NCI-H345 treated with DMSO at 0.1 percent for 48 hours (cell line): ENCODE data around the gene PSMD1.
A peak's percentile ranks its signal among the peaks of the same experiment; 100 is the strongest.

ENCODE experiments used
- DNase-seq: peaks from one replicate; lab custom pipeline; 2025; ENCODE audit not compliant: unreplicated experiment; lab: John Stamatoyannopoulos, UW

The PSMD1 gene

GRCh38 chr2:231198291-231199173 lies 141.9 kb downstream of the PSMD1 start, which contains the start of gene ARMC9:
Gene ARMC9 (plus strand): TSS chr2:231198631. CDS start chr2:231206239, 7,608 bp downstream.
- DNase-seq = peak; percentile 72

- no peak for DNase-seq
Measured at GRCh38 chr2:231199219-231199618, 142.6 kb downstream of the PSMD1 start.

GRCh38 chr2:231200805-231201474 lies 144.3 kb downstream of the PSMD1 start:
- DNase-seq = no peak

GRCh38 chr2:231201475-231201814 lies 144.8 kb downstream of the PSMD1 start:
- DNase-seq = no peak

- no peak for DNase-seq
Measured at GRCh38 chr2:231203087-231203486, 146.4 kb downstream of the PSMD1 start.

- DNase-seq = no peak
Measured at GRCh38 chr2:231204146-231204545, 147.5 kb downstream of the PSMD1 start.

GRCh38 chr2:231204581-231204980 lies 147.9 kb downstream of the PSMD1 start:
- DNase-seq = no peak

GRCh38 chr2:231207734-231208133 lies 151.1 kb downstream of the PSMD1 start:
- DNase-seq = no peak

- DNase-seq = no peak
Measured at GRCh38 chr2:231210782-231211181, 154.1 kb downstream of the PSMD1 start.

GRCh38 chr2:231211486-231211885 lies 154.8 kb downstream of the PSMD1 start:
- DNase-seq = no peak

- DNase-seq = no peak
Measured at GRCh38 chr2:231212329-231212845, 155.7 kb downstream of the PSMD1 start.

- no peak for DNase-seq
Measured at GRCh38 chr2:231213931-231214642, 157.4 kb downstream of the PSMD1 start.

- DNase-seq = no peak
Measured at GRCh38 chr2:231218366-231218765, 161.7 kb downstream of the PSMD1 start.

- DNase-seq = no peak
Measured at GRCh38 chr2:231219289-231219688, 162.6 kb downstream of the PSMD1 start.

- DNase-seq = no peak
Measured at GRCh38 chr2:231221761-231222160, 165.1 kb downstream of the PSMD1 start.
